ENCODE results near the gene MDM1. TPM values are rescaled to one million over a fixed set of nuclear protein-coding genes. Genes with fewer than 3 reads are reported as not detected.

The MDM1 gene
- total and polyA plus RNA-seq, 4 donors = 2.0 to 12.9 (median 5.1) TPM

DNA sequence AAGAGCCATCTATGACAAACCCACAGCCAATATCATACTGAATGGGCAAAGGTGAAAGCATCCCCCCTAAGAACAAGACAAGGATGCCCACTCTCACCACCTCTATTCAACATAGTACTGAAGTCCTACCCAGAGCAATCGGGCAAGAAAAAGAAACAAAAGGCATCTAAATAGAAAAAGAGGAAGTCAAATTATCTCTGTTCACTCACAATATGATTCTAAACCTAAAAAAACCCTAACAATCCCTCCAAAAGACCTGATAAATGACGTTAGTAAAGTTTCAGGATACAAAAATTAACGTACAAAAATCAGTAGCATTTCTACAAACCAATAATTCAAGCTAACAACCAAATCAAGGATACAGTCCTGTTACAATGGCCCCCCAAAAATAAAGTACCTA, 26.9 kb downstream of the MDM1 start:
- 88% methylated on average over 3 of the region's 3 CpGs for WGBS
- H3K4me1 ChIP-seq (ENCODE audit: control insufficient read depth in 4 of 4, insufficient read depth in 4 of 4, low read length in 3 of 4) = no peaks in the 10 kb centered on the region
- H3K4me3 ChIP-seq (ENCODE audit: low read depth in 1 of 3, low read length in 3 of 3) = no peak overlapping the region
- no peak overlapping the region for H3K27ac ChIP-seq (ENCODE audit: low read depth in 1 of 2, low read length in 2 of 2)
- no peak for DNase-seq (ENCODE audit: low spot score)
- H3K27me3 ChIP-seq (ENCODE audit: control insufficient read depth in 4 of 4, insufficient read depth in 4 of 4, low read length in 3 of 4) = no peaks in the 10 kb centered on the region
- H3K9me3 ChIP-seq (ENCODE audit: control insufficient read depth in 4 of 4, low read length in 3 of 4) = no peaks in the 10 kb centered on the region
- peaks cover 3 to 11% (median 5%) of the 10 kb centered on the region in 4 donors for H3K36me3 ChIP-seq (ENCODE audit: control insufficient read depth in 4 of 4, insufficient read depth in 3 of 4, low read depth in 1 of 4, low read length in 3 of 4)
- TF ChIP-seq RXRA (IDR thresholded peaks at IDR 0.05) (no peak), RAD21 (IDR thresholded peaks at IDR 0.05) (no peak), FOXA1 (IDR thresholded peaks at IDR 0.05) (no peak), CTCF (IDR thresholded peaks at IDR 0.05; ENCODE audit: low read depth, low read length, missing input control) (no peak), FOXA2 (IDR thresholded peaks at IDR 0.05) (no peak), MAX (IDR thresholded peaks at IDR 0.05) (no peak), TAF1 (conservative IDR thresholded peaks at IDR 0.05) (no peak), SP1 (IDR thresholded peaks at IDR 0.05) (no peak), NR2F2 (IDR thresholded peaks at IDR 0.05) (no peak)
- H3K9ac ChIP-seq (ENCODE audit: low read depth in 1 of 2, low read length in 2 of 2) = no peak overlapping the region

- no peak for DNase-seq (ENCODE audit: low spot score)
- peaks cover 2 to 7% (median 3%) of the 10 kb centered on the region in 4 donors for H3K36me3 ChIP-seq (ENCODE audit: control insufficient read depth in 4 of 4, insufficient read depth in 3 of 4, low read depth in 1 of 4, low read length in 3 of 4)
- no peaks in the 10 kb centered on the region for H3K27me3 ChIP-seq (ENCODE audit: control insufficient read depth in 4 of 4, insufficient read depth in 4 of 4, low read length in 3 of 4)
Observed at GRCh38 chr12:68304626-68305025, 27.5 kb downstream of the MDM1 start.

DNA sequence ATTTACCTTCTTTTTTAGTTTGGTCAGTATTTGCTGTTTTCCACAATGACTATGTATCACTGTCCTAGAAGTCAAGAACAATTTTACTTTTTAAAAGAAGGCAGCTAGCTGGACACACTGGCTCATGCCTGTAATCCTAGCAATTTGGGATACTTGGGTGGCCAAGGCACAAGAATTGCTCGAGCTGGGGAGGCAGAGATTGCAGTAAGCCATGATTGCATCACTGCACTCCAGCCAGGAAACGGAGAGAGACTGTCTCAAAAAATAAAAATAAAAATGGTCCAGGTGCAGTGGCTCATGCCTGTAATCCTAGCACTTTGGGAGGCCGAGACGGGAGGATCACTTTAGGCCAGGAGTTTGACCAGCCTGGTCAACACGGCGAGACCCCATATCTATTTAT, 28.3 kb downstream of the MDM1 start:
- H3K4me1 ChIP-seq (ENCODE audit: control insufficient read depth in 4 of 4, insufficient read depth in 4 of 4, low read length in 3 of 4) = no peaks in the 10 kb centered on the region
- 92% methylated on average over 6 of the region's 6 CpGs for whole genome bisulfite sequencing
- H3K27me3 ChIP-seq (ENCODE audit: control insufficient read depth in 4 of 4, insufficient read depth in 4 of 4, low read length in 3 of 4) = no peaks in the 10 kb centered on the region
- H3K27ac ChIP-seq (ENCODE audit: low read depth in 1 of 2, low read length in 2 of 2) = no peak overlapping the region
- DNase-seq (ENCODE audit: low spot score) = no peak
- H3K36me3 ChIP-seq (ENCODE audit: control insufficient read depth in 4 of 4, insufficient read depth in 3 of 4, low read depth in 1 of 4, low read length in 3 of 4) = peaks cover 2 to 3% (median 2%) of the 10 kb centered on the region in 4 donors
- no peak overlapping the region for H3K4me3 ChIP-seq (ENCODE audit: low read depth in 1 of 3, low read length in 3 of 3)
- TF ChIP-seq TAF1 (conservative IDR thresholded peaks at IDR 0.05) (no peak), FOXA2 (IDR thresholded peaks at IDR 0.05) (no peak), REST (IDR thresholded peaks at IDR 0.05) (no peak), HNF4A (conservative IDR thresholded peaks at IDR 0.05) (no peak), RAD21 (IDR thresholded peaks at IDR 0.05) (no peak), MAX (IDR thresholded peaks at IDR 0.05) (no peak), RXRA (IDR thresholded peaks at IDR 0.05) (no peak)
- no peaks in the 10 kb centered on the region for H3K9me3 ChIP-seq (ENCODE audit: control insufficient read depth in 4 of 4, low read length in 3 of 4)
- H3K9ac ChIP-seq (ENCODE audit: low read depth in 1 of 2, low read length in 2 of 2) = no peak overlapping the region

More at GRCh38 chr12:68304626-68305025, 27.5 kb downstream of the MDM1 start:
- no peak overlapping the region for H3K27ac ChIP-seq (ENCODE audit: low read depth in 1 of 2, low read length in 2 of 2)
- no peak overlapping the region for H3K4me3 ChIP-seq (ENCODE audit: low read depth in 1 of 3, low read length in 3 of 3)
- TF ChIP-seq NR2F2 (IDR thresholded peaks at IDR 0.05) (no peak), YY1 (IDR thresholded peaks at IDR 0.05) (no peak)
- no peak overlapping the region for H3K9ac ChIP-seq (ENCODE audit: low read depth in 1 of 2, low read length in 2 of 2)
- H3K9me3 ChIP-seq (ENCODE audit: control insufficient read depth in 4 of 4, low read length in 3 of 4) = no peaks in the 10 kb centered on the region
- 98% methylated on average over 3 of the region's 3 CpGs for WGBS
- H3K4me1 ChIP-seq (ENCODE audit: control insufficient read depth in 4 of 4, insufficient read depth in 4 of 4, low read length in 3 of 4) = no peaks in the 10 kb centered on the region
